Stimulated activated CD8-positive, alpha-beta memory T cell treated with anti-CD3 and anti-CD28 coated beads, Interleukin-12 subunit alpha, Interleukin-12 subunit beta, amount 100 ng/mL, for 1 hour (primary cell): ENCODE results near the gene SLC25A12.
"Not testable (repeated sequence)": the region's sequence is repeated elsewhere in the genome, so short reads cannot be mapped to it uniquely, and the experiment has no call there.

Experiments used
- DNase-seq: peaks from one replicate; pipeline ENCODE4 v3.0.0-alpha.2; 2020; ENCODE audit warnings: low read depth

SLC25A12 gene

DNA sequence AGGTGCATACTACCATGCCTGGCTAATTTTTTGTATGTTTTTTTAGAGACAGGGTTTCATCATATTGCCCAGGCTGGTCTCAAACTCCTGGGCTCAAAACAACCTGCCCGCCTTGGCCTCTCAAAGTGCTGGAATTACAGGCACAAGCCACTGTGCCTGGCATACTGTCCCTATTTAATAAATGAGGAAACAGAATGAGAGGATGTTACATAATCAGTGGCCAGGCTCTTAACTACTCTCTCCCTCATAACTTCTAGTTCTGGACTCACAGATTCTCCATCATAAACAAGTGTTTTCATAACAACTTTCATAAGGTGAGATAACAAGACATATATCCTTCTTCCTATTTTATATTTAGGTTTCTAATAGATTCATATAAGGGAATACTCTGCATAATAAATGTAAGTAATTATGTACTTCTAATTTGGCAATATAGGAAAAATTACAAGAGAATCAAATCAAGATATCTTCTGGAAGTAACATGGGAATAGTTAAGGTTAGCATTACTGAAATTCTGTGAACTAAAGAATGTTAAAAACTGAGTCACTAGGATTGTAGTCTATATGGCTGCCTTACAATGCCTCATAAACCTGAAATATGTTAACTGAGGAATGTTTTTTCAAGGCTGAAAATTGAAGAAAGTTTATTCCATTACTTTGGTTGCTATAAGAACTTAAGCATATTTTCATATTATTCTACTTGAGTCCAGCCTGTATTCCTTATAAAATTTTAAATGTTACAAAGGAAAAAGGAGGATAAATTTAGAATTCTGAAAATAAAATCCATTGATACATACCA is 71.3 kb downstream of the SLC25A12 start:
- no peak for DNase-seq

DNA sequence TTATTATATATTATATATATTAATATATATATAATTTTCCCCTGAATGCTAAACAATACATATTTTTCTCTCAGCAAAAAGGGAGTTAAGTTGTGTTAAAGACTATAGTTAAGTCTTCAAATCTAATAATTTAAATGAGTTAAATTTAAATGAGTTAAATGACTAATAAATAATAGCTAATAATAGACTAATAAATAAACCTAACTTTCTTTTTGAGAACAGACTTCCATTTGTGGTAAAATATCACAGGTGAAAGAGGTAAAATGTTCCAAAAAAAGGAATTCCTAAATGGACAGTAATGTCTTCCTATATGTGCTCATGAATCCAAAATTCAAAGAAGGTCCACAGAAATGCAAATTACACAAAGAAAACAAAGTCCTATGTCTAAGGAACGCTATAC is 74.6 kb downstream of the SLC25A12 start:
- no peak for DNase-seq

DNA sequence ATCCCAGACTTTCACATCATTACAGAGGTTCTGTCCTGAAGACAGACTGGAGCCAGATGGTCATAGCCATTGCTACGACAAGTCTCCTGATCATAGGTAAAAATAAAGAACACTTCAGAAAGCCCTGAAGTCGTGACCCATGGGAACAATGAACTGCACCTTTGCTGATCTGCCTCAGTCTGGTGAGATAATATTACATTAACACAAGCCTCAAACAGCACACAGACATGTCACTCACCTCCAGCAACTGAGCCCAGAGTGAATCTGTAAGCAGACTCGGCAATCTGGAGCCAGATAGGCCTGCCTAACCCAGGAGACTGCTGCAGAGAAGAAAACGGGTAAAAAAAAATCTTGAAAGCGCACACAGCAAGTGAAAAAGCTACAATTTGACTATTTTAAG is 79.2 kb downstream of the SLC25A12 start:
- no peak for DNase-seq

DNA sequence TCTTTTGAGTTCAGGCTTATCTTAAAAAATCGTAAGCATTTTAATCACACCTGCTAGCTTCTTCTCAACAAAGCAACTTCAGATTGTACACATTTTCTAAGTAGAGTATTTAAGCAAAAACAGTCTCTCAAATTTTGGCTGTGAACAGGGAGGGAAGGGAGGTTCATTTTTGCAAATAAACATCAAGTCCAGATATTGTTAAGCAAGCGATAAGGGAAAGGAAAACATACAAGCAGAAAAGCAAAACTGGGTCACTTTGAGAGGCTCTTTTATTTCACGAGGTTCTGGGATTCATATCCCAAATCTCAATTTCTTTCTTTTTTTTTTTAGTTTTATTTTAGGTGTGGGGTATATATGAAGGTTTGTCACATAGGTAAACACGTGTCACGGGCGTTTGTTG is 79.9 kb downstream of the SLC25A12 start:
- DNase-seq: no peak

DNA sequence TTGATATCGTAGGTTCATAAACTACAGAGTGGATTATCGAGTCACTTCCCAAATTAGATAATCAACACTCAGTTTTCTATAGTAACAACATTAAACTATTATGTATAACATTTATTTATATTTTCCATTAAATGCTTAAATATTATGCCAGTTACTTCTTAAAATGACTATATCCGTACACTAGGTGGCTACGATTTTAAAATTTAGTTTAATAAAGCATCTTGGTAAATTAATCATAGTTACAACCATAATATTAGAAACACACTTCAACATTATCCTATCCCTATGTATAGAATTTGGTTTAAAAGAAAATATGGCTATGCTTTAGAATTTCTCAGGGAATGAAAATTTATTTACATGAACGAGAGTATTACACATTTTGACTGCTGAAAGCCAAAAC is 80.3 kb downstream of the SLC25A12 start:
- no peak for DNase-seq

DNA sequence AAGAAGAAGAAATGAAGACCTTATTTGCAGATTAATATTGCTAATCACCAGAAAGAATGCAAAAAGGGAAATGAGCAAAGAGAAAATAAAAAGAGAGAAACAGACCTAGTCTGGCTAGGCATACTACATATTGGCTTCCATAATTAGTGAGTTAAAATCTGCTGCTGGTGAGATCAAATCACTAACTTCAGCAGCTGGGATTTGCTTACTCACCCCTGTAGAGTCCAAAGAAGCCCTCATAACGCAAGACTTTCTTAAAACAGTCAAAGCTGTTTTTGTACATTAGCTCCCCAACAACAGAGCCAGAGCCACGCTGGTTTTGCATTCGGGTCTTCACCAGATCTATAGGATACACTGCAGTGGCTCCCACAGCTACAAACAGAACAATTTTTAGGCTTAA is 80.9 kb downstream of the SLC25A12 start:
- no peak for DNase-seq

DNA sequence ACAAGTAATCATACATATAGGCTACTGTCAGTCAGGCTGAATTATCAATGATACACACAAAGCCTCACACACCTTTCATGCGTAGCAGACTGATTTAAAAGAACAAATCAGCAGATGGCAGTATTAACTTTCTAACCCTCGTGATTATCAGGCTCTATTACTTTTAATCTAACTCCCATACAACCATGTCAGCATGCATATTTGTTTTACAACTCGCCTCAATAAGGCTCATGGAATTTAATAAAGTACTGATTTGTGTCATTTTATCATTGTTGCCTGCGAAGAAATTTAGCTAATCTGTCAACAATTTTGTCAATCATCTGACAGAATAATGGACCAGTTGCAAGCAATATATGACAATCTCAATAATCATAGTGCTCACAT is 82.8 kb downstream of the SLC25A12 start:
- DNase-seq: no peak

DNA sequence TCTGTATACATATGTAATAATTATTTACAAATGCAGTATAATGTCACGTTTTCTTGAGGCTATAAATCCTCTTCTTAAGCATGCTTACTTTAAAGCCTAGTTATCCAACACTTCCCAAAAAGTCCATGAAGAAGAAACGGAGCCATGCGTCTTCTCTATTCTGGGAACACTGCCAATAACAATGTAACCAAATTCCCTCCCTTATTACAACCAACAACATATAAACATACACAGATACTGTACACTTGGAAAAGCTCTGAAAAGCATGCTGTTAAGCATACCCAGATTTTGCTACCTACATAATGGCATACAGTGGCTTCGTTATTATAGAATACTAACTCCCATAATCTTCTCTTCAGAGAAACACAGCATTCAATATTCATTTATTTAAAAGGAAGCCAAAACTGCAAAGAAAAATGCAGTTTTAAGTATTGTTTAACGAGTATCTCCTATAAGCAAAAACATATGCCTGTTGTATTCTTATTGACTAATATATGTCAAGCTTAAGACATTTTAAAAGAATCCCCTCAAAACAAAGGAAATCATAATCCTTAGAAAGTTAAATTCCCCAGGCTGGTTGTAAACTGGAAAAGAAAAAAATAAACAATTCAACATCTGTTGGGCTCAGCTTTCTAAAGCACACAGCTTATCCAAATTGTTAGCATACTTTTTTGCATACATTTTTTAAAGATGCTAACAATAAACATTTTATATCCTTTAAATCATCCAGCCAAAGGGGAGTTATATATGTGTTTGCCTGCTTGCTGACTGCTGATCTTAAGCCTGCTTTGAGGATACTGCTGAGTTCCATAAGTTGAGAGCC is 83.4 kb downstream of the SLC25A12 start:
- no peak for DNase-seq

DNA sequence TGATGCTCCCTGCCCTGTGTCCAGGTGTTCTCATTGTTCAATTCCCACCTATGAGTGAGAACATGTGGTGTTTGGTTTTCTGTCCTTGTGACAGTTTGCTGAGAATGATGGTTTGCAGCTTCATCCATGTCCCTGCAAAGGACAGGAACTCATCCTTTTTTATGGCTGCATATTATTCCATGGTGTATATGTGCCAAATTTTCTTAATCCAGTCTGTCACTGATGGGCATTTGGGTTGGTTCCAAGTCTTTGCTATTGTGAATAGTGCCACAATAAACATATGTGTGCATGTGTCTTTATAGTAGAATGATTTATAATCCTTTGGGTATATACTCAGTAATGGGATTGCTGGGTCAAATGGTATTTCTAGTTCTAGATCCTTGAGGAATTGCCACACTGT is 85.2 kb downstream of the SLC25A12 start:
- DNase-seq: not testable (repeated sequence)

DNA sequence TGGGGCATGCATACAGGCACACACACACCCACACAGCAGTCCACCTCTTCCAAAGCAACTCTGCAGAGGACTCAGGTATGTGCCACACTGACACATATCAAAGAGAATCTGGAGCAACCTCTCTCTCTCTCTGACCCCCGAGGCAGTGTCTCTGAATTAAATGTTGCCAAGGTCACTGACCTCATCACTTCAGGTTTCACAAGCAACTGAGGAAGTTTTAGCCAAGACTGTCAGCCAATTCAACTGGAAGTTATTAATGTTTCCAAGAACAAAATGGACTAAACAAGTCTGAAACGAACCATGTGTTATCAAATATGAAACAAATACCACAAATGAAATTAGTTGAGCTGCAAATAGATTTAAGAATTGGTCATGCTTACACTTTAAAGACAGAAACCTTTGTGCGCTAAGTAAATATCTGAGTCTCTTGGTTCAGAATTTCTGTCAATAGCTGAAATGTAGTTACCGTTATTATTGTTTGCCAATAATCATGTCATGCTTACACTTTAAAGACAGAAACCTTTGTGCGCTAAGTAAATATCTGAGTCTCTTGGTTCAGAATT is 86.1 kb downstream of the SLC25A12 start:
- DNase-seq: no peak

DNA sequence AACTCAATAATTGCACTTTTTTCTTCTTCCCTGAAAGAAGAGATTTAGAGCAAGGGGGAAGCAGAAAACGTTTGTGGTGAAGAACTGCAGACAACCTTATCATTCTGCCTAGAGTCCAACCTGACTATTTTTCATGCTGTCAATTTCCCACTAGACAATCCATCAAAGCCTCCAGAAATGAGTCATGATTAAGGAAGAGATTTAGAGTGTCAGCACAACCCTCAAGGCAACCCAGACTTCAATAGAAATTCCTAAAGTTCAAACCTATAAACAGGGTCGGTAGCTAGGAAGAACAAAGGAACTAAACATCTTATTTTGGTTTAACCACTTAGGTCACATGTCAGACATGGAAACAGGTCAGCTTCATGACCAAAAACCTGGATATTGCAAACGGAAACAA is 86.9 kb downstream of the SLC25A12 start:
- DNase-seq: no peak

DNA sequence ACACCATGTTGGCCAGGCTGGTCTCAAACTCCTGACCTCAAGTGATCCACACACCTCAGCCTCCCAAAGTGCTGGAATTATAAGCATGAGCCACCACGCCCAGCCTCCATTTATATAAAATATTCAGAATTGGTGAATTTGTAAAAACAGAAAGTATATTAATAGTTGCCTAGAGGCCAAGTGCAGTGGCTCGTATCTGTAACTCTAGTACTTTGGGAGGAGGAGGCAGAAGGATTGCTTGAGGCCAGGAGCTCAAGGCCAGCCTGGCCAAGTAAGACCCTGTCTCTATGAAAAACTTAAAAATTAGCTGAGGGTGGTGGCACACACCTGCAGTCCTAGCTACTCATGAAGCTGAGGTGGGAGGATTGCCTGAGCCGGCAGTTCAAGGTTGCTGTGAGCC is 89.6 kb downstream of the SLC25A12 start:
- DNase-seq: no peak

DNA sequence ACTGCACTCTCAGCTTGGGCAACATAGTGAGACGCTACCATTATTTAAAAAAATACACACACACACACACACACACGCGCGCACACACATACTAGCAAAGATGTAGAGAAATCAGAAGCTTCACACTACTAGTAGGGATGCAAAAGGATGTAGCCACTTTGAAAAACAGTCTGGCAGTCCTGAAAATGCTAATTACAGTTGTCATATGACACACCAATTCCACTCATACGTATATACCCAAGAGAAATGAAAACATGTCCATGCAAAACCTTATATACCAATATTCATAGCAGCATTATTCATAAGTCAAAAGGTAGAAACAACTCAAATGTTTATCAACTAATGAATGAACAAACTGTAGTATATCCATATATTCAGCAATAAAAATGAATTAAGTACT is 90.3 kb downstream of the SLC25A12 start:
- no peak for DNase-seq

DNA sequence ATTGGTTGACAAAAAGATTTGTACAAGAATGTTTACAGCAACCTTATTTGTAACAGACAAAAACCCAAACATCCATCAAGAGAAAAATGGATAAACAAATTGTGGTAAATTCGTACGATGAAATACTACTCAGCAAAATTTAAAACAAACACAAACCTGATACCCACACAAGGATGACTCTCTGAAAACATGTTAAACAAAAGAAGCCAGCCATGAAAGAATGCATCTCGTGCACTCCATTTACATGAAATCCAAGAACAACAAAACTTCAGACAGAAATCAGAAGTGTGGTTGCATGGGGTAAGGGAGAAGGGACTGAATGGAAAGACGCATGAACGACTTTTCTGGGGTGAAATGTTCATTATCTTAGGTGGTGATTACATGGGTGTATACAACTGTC is 93.4 kb downstream of the SLC25A12 start:
- no peak for DNase-seq

DNA sequence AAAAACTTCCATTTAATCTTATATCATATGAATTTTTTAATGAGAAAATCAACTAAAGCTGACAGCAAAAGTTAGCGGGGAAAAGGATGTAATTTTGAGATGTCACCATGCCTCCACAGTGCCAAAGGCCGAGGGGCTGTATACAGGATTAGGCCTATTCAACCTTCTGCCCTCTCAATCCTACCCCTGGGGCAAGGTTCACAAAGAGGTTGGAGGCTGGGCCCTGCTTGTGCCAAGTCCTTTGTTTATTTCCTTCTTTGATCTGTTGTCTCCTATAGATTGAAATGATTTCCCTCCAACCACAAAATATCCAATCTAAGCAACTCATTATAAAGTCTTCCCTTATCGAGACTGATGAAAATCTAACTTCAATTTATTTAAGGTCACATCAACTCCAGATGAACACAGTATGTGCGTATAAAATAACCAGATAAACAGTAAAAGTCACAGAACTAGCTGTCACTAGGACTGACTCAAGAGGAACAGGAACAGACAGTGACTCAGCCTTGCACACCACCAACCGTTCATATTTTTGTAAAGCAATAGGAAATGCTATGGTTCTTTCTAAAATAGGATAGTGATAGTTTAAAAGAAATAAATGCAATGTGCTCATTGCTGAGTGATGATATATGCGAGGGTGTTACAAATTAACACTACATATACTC is 95.8 kb downstream of the SLC25A12 start:
- DNase-seq: no peak

DNA sequence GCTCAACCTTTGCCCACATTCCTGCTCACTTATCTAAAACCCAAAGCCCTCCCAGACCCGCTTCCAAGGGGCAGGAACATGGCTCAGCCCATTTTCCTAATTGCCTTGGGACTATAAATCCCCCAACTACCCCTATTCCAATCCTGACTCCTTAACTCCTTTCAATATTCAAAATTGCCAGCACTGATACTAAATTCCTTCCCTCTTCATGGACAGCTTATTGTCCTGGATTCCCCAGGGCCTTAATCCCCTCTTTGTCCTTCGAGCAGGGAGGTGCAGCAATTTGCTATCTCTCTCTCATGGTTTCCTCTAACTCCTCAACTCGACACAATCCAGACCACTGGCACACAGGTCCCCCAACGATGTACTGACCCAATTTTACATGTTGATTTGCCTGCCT is 99.1 kb downstream of the SLC25A12 start:
- no peak for DNase-seq

DNA sequence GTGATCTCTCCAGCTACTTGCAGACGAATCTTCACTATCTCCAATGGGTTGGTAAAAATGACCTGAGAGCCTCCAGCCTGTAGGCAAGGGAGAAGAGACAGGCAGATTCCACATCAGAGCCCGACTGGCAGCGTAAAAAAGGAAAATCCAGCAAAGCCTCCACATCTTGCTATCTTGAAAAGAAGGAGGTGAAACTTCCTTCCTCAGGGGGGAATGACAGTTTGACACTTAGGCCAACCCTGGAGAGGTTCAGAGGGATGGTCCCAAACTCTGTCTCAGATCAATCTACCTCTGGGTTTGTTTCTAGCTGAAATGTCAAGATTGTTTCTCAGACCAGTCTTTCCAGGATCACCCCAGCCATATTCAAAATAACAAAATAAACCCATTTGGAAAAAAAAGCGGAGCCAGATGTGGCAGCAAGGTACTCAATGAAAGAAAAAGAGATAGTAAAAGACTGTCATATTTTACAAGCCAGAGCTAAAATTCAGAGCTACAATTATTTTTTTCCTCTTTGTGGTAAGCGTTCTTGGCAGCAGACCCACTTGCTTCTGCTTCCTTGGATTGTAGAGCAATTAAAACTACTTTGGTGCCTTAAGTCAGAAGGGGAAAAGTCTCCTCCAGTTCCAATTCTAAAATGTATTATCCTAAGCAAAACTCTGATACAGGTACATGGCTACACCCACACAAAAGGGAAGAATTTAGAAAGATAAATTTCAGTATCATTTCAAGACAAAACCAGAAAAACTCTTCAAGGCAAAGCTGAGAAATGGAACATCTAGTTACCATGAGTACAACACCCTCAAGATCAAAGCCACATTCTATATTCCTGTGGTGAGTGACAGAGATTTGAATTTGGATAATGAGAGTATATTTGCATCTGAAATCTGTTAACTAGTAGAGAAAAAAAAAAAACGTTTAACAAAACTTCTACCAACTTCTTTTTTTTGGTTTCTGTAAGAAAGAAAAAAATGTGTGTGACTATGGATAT is 100.1 kb downstream of the SLC25A12 start:
- DNase-seq: no peak

DNA sequence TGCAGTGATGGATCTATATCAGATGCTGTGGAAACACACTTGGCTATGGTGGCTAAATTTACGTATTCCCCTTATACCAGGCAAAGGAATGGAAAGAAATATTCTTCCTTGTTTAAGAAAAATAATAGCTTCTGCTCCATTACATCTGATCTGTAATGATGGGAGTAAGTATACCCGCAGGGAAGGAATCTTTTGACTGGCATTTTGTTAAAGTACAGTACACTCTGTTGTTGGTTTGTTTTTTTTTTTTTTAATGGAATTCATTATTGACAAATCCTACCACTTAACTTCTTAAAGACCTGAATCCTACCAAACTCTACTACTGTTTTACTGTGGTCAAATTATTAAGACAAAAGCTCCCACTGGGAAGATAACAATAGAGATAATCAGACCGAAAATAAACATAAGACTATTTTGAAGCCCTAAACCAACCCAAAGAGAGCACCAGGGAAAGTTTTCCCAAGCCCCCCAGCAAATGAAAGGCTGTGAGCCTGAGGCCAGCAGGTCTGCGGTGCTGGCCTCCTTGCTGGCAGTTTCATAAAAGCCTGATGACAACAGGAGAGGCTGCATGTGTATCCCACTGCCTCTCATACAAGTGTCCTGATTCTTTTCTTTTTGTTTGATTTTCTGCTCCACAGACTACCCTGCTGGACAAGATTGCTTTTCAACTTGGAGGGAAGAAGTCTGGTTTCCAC is 101.0 kb downstream of the SLC25A12 start:
- no peak for DNase-seq

DNA sequence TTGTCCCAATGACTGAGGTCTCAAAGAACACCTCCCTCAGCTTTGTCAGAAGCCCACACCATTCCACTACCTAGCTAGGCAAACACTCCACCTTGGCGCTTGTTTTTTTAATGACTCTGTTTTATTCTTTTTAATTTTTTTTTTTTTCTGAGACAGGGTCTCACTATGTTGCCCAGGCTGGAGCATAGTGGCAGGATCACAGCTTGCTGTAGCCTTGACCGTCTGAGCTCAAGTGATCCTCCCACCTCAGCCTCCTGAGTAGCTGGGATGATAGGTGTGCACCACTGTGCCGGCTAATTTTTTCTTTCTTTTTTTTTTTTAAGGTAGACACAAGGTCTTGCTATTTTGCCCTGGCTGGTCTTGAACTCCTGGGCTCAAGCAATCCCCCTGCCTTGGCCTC is 101.9 kb downstream of the SLC25A12 start:
- no peak for DNase-seq

DNA sequence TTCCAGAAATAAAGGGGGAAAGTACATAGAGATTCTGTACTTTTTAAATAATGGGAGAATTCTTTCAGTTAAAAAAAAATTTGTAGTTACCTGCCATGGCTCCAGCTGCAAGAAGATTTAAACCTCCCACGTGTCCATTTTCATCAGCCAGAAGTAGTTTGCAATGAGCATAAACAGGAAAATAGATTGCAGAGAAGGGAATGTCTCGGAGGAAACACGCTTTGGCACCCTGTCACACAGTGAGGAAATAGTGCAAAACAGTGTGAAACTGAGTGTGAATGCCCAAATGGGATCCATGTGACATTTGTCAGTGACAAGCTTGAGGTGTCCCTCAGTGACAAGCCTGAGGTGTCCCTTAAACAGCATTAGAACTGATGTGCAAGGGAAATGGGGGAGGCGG is 102.7 kb downstream of the SLC25A12 start:
- no peak for DNase-seq

DNA sequence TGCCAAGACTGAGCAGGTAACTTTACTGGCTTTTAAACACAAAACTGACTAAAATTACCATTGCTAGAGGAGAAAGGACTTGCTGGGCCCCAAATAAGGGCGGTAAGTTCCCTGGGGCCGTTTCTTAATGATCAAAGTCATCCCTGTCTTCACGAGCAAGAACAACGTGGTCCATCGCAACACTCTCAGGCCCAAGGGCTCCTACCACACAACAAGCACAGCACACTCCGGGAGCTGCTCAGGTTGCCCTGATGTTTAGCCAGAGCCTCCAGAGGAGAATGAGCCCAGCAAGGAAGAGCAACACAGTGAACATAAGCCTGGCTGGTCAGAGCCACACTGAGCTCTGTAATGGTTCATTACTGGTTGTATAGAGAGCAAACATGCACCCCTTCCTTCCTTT is 104.1 kb downstream of the SLC25A12 start:
- DNase-seq: no peak
